OCI-LY1 (cell line): ENCODE results near the gene HLTF.

Experiments used
- CTCF ChIP-seq: fragments of 200-600 bp; sonication (generic), shearing (Covaris generic); IDR thresholded peaks from 2 replicates; pipeline ENCODE4 v1.5.1; 2017; ENCODE audit warnings: mild to moderate bottlenecking, antibody characterized with exemption, low read length, moderate library complexity, mixed read lengths
- EZH2 ChIP-seq: fragments of 200-600 bp; sonication (generic), shearing (Covaris generic); IDR thresholded peaks from 2 replicates; pipeline ENCODE4 v1.8.0; 2017; ENCODE audit warnings: borderline replicate concordance, mixed run types, mild to moderate bottlenecking, antibody characterized with exemption, low read length, moderate library complexity, mixed read lengths

GRCh38 chr3:149101154-149101553 is 14.8 kb upstream of the HLTF start:
- TF ChIP-seq CTCF (no peak), EZH2 (no peak)
